NCI-H345 (cell line): ENCODE measurements around the gene GNPTAB.

Experiments
- DNase-seq: peaks from one replicate; lab custom pipeline; 2025; lab: John Stamatoyannopoulos, UW

The GNPTAB gene

DNA sequence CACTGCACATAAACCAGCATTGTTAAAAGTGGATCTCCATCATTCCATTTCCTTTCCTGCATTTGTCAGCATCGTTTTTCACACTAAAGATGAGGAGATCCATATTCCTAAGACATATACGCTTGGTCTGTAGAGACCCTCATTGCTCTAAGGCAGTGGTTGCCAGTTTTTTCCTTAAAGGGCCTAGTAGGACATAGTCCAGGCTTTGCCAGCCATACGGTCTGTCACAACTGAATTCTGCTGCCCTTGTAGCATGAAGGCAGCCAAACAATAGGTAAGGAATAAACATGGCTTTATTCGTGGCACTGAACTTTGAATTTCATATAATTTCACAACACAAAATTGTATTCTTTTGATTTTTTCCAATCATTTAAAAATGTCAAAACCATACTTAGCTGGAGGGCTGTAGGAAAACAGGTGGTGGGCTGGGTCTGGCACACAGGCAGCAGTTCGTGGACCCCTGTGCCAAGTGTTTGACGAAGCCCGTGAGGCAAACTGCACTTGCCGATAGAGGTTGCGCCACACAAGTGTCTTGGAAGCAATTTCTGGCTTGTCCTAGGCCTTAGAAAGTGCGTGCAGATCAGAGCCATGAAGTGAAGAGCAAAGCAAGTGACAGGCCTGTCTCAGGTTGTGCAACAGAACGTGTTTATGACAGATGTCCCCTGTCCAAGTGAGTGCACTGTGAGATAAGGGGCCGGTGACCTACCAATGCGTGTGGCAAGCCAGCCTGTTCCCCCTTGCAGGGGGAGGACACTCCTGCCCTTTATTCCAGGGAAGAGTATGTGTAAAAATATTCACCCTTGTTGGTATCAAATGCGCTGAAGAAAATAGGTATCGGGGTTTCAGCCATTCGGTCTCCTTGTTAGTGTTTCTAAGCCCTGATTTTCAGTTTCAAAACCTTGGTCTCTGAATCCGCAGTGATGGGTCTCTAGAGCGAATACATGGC is 134.2 kb downstream of the GNPTAB start:
- DNase-seq: no peak

GRCh38 chr12:101695706-101696105 is 135.1 kb downstream of the GNPTAB start:
- no peak for DNase-seq
